Activated CD8-positive, alpha-beta T cell treated with anti-CD3 and anti-CD28 coated beads, Interleukin-2, amount 10 ng/mL, durations not matched to agents 7 days and 5 days (primary cell): Measurements from ENCODE around the gene MAP1B. TPM values are rescaled to one million over a fixed set of nuclear protein-coding genes. Genes with fewer than 3 reads are reported as not detected.

Experiments
- ATAC-seq: fragments of 150-1000 bp; cut with Tn5 transposase; one replicate; pipeline ENCODE4 v1.10.0; 2021; ENCODE audit warnings: moderate library complexity
- CTCF ChIA-PET: fragments of 350-600 bp; sonication (Branson Sonifier 250); formaldehyde crosslinking; loops from one replicate; lab custom pipeline; 2021; ENCODE audit warnings: antibody characterized with exemption; lab: Charles Lee
- POLR2A ChIA-PET: fragments of 350-600 bp; sonication (Branson Sonifier 250); formaldehyde crosslinking; loops from one replicate; lab custom pipeline; 2021; ENCODE audit warnings: antibody characterized with exemption; lab: Charles Lee
- DNase-seq: peaks from one replicate; pipeline ENCODE4 v3.0.0-alpha.2; 2020
- H3K27ac Mint-ChIP-seq: one replicate; pipeline ENCODE4 v1.8.0; 2021; ENCODE audit warnings: mild to moderate bottlenecking, mixed read lengths
- H3K27me3 Mint-ChIP-seq: one replicate; pipeline ENCODE4 v1.8.0; 2021; ENCODE audit warnings: low read depth, mixed read lengths
- H3K36me3 Mint-ChIP-seq: one replicate; pipeline ENCODE4 v1.8.0; 2021; ENCODE audit warnings: low read depth, mixed read lengths
- H3K4me1 Mint-ChIP-seq: one replicate; pipeline ENCODE4 v1.8.0; 2021; ENCODE audit warnings: low read depth, mixed read lengths
- H3K4me3 Mint-ChIP-seq: one replicate; pipeline ENCODE4 v1.8.0; 2021; ENCODE audit warnings: mild to moderate bottlenecking, mixed read lengths
- H3K9me3 Mint-ChIP-seq: one replicate; pipeline ENCODE4 v1.8.0; 2022; ENCODE audit warnings: mixed read lengths; ENCODE audit not compliant: insufficient read depth
- total RNA-seq, 2 experiments: library from RNA; stranded (reverse); gene quantifications; one replicate each; pipeline ENCODE4 v1.2.3, GENCODE V29; 2021

MAP1B gene
- total RNA-seq, 2 experiments from 2014 or later, result 0.03 TPM; not detected in 1

GRCh38 chr5:72224946-72225463 lies 117.7 kb downstream of the MAP1B start:
- ChIA-PET POLR2A (no interaction called here), CTCF (no interaction called here)
- no peak for DNase-seq
- no peak overlapping the region for H3K4me3 Mint-ChIP-seq
- H3K4me1 Mint-ChIP-seq, result peaks cover 12% of the 10 kb centered on the region
- H3K27me3 Mint-ChIP-seq, result no peaks in the 10 kb centered on the region
- no peak for ATAC-seq
- H3K36me3 Mint-ChIP-seq, result peaks cover 58% of the 10 kb centered on the region
- H3K27ac Mint-ChIP-seq, result no peak overlapping the region
- no peaks in the 10 kb centered on the region for H3K9me3 Mint-ChIP-seq

- H3K27ac Mint-ChIP-seq, result no peak overlapping the region
- ATAC-seq, result no peak
- no peaks in the 10 kb centered on the region for H3K9me3 Mint-ChIP-seq
- POLR2A ChIA-PET, result interaction anchor here (0.6 kb wide), 1 partner anchor 14 kb away, joined by 3 read pairs; no protein-coding TSS in a partner anchor
- H3K27me3 Mint-ChIP-seq, result no peaks in the 10 kb centered on the region
- no peak for DNase-seq
- no peak overlapping the region for H3K4me3 Mint-ChIP-seq
- peaks cover 12% of the 10 kb centered on the region for H3K4me1 Mint-ChIP-seq
- H3K36me3 Mint-ChIP-seq, result peaks cover 63% of the 10 kb centered on the region
- CTCF ChIA-PET, result no interaction called here
These were observed 118.5 kb downstream of the MAP1B start for GRCh38 chr5:72225741-72226140.

GRCh38 chr5:72226950-72227349 lies 119.7 kb downstream of the MAP1B start:
- no peak for DNase-seq
- no peak overlapping the region for H3K4me3 Mint-ChIP-seq
- H3K36me3 Mint-ChIP-seq, result peaks cover 64% of the 10 kb centered on the region
- H3K9me3 Mint-ChIP-seq, result no peaks in the 10 kb centered on the region
- CTCF ChIA-PET, result no interaction called here
- no peak overlapping the region for H3K27ac Mint-ChIP-seq
- no peaks in the 10 kb centered on the region for H3K27me3 Mint-ChIP-seq
- POLR2A ChIA-PET, result no interaction called here
- peaks cover 19% of the 10 kb centered on the region for H3K4me1 Mint-ChIP-seq
- ATAC-seq, result no peak

- Mint-ChIP-seq H3K4me1 (peaks cover 32% of the 10 kb centered on the region), H3K27ac (no peak overlapping the region), H3K27me3 (no peaks in the 10 kb centered on the region), H3K36me3 (peaks cover 59% of the 10 kb centered on the region), H3K9me3 (no peaks in the 10 kb centered on the region), H3K4me3 (no peak overlapping the region)
- CTCF ChIA-PET, result interaction anchor here (1.2 kb wide), 1 partner anchor 16 kb away, joined by 5 read pairs; no protein-coding TSS in a partner anchor
- POLR2A ChIA-PET, result no interaction called here
- ATAC-seq (no peak), DNase-seq (no peak)
These were observed 121.7 kb downstream of the MAP1B start for GRCh38 chr5:72228960-72229359.

GRCh38 chr5:72231991-72232703 lies 124.9 kb downstream of the MAP1B start:
- Mint-ChIP-seq H3K36me3 (peaks cover 56% of the 10 kb centered on the region), H3K9me3 (no peaks in the 10 kb centered on the region), H3K4me3 (peak overlapping the region; percentile 48), H3K4me1 (peaks cover 48% of the 10 kb centered on the region), H3K27me3 (no peaks in the 10 kb centered on the region), H3K27ac (peak overlapping the region; percentile 10)
- ChIA-PET POLR2A (no interaction called here), CTCF (interaction anchor here (0.7 kb wide), 1 partner anchor 13 kb away, joined by 3 read pairs; no protein-coding TSS in a partner anchor)
- peak; percentile 40 for DNase-seq
- ATAC-seq, result peak; percentile 69

- ChIA-PET CTCF (no interaction called here), POLR2A (interaction anchor here (0.7 kb wide), 1 partner anchor 73 kb away, joined by 3 read pairs; no protein-coding TSS in a partner anchor)
- H3K27ac Mint-ChIP-seq, result peak overlapping the region; percentile 50
- H3K4me3 Mint-ChIP-seq, result peak overlapping the region; percentile 48
- H3K4me1 Mint-ChIP-seq, result peaks cover 43% of the 10 kb centered on the region
- DNase-seq (no peak), ATAC-seq (peak; percentile 22)
- H3K27me3 Mint-ChIP-seq, result no peaks in the 10 kb centered on the region
- H3K36me3 Mint-ChIP-seq, result peaks cover 53% of the 10 kb centered on the region
- no peaks in the 10 kb centered on the region for H3K9me3 Mint-ChIP-seq
These were observed 125.6 kb downstream of the MAP1B start for GRCh38 chr5:72232838-72233237.

GRCh38 chr5:72233835-72234234 lies 126.6 kb downstream of the MAP1B start:
- no peak overlapping the region for H3K27ac Mint-ChIP-seq
- ATAC-seq, result no peak

GRCh38 chr5:72234265-72234700 lies 127.0 kb downstream of the MAP1B start:
- Mint-ChIP-seq H3K4me3 (peak overlapping the region; percentile 18), H3K27ac (peak overlapping the region; percentile 70), H3K4me1 (peaks cover 43% of the 10 kb centered on the region), H3K27me3 (no peaks in the 10 kb centered on the region), H3K36me3 (peaks cover 50% of the 10 kb centered on the region), H3K9me3 (no peaks in the 10 kb centered on the region)
- ChIA-PET CTCF (interaction anchor here (1.0 to 1.4 kb wide), 3 partner anchors 12 to 634 kb away, joined by 3 read pairs; no protein-coding TSS in a partner anchor), POLR2A (interaction anchor here (1.0 kb wide), 1 partner anchor 87 kb away, joined by 4 read pairs; no protein-coding TSS in a partner anchor)
- DNase-seq (peak; percentile 60), ATAC-seq (peak; percentile 87)

More at GRCh38 chr5:72233835-72234234, 126.6 kb downstream of the MAP1B start:
- POLR2A ChIA-PET, result interaction anchor here (1.0 kb wide), 1 partner anchor 88 kb away, joined by 4 read pairs; no protein-coding TSS in a partner anchor
- H3K36me3 Mint-ChIP-seq, result peaks cover 50% of the 10 kb centered on the region
- H3K4me3 Mint-ChIP-seq, result no peak overlapping the region
- CTCF ChIA-PET, result interaction anchor here (1.0 to 1.3 kb wide), 2 partner anchors 12 to 633 kb away, joined by 3 read pairs; no protein-coding TSS in a partner anchor
- no peaks in the 10 kb centered on the region for H3K27me3 Mint-ChIP-seq
- DNase-seq, result no peak
- H3K9me3 Mint-ChIP-seq, result no peaks in the 10 kb centered on the region
- H3K4me1 Mint-ChIP-seq, result peaks cover 43% of the 10 kb centered on the region

GRCh38 chr5:72234868-72235267 lies 127.6 kb downstream of the MAP1B start:
- peaks cover 50% of the 10 kb centered on the region for H3K36me3 Mint-ChIP-seq
- peaks cover 43% of the 10 kb centered on the region for H3K4me1 Mint-ChIP-seq
- no peak for ATAC-seq
- DNase-seq, result no peak
- POLR2A ChIA-PET, result no interaction called here
- H3K27me3 Mint-ChIP-seq, result no peaks in the 10 kb centered on the region
- no peak overlapping the region for H3K27ac Mint-ChIP-seq
- H3K9me3 Mint-ChIP-seq, result no peaks in the 10 kb centered on the region
- CTCF ChIA-PET, result interaction anchor here (1.3 to 1.4 kb wide), 2 partner anchors 11 to 96 kb away, joined by 3 read pairs; no protein-coding TSS in a partner anchor
- no peak overlapping the region for H3K4me3 Mint-ChIP-seq

- DNase-seq (no peak), ATAC-seq (no peak)
- H3K27ac Mint-ChIP-seq, result no peak overlapping the region
- no peaks in the 10 kb centered on the region for H3K27me3 Mint-ChIP-seq
- no peak overlapping the region for H3K4me3 Mint-ChIP-seq
- CTCF ChIA-PET, result interaction anchor here (1.4 kb wide), 1 partner anchor 97 kb away, joined by 3 read pairs; no protein-coding TSS in a partner anchor
- POLR2A ChIA-PET, result no interaction called here
- H3K36me3 Mint-ChIP-seq, result peaks cover 43% of the 10 kb centered on the region
- H3K4me1 Mint-ChIP-seq, result peaks cover 43% of the 10 kb centered on the region
- no peaks in the 10 kb centered on the region for H3K9me3 Mint-ChIP-seq
These were observed 128.4 kb downstream of the MAP1B start for GRCh38 chr5:72235725-72236124.

- Mint-ChIP-seq H3K27ac (no peak overlapping the region), H3K27me3 (no peaks in the 10 kb centered on the region)
These were observed 130.1 kb downstream of the MAP1B start for GRCh38 chr5:72237415-72237814.

GRCh38 chr5:72237879-72238278 lies 130.6 kb downstream of the MAP1B start:
- H3K9me3 Mint-ChIP-seq, result no peaks in the 10 kb centered on the region
- POLR2A ChIA-PET, result no interaction called here
- CTCF ChIA-PET, result no interaction called here
- ATAC-seq (no peak), DNase-seq (no peak)
- no peak overlapping the region for H3K27ac Mint-ChIP-seq
- H3K4me1 Mint-ChIP-seq, result peaks cover 27% of the 10 kb centered on the region
- no peaks in the 10 kb centered on the region for H3K27me3 Mint-ChIP-seq
- H3K36me3 Mint-ChIP-seq, result peaks cover 23% of the 10 kb centered on the region
- no peak overlapping the region for H3K4me3 Mint-ChIP-seq

More at GRCh38 chr5:72237415-72237814, 130.1 kb downstream of the MAP1B start:
- H3K9me3 Mint-ChIP-seq, result no peaks in the 10 kb centered on the region
- H3K4me1 Mint-ChIP-seq, result peaks cover 32% of the 10 kb centered on the region
- CTCF ChIA-PET, result no interaction called here
- H3K4me3 Mint-ChIP-seq, result no peak overlapping the region
- DNase-seq (no peak), ATAC-seq (no peak)
- peaks cover 28% of the 10 kb centered on the region for H3K36me3 Mint-ChIP-seq
- POLR2A ChIA-PET, result no interaction called here
